ENCODE results near the gene SHROOM4.

Gene SHROOM4

DNA sequence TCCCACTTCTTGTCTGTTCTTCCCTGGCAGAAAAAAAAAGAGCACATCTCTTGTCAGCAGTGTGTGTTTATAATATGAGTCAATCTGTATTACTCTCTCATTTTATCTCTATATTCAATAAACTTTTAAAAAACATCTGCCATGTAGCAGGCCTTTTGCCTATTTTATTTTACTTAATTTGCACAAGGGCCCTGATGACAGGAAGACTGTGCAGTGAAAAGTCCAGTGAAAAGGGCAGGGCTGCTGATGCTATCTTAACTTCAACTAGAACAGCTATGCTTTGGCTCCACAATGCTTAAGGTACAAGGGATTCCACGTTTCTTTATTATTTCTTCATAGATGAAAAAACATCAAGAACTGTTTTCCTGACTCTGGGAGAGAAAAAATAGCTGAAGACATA is 246.4 kb downstream of the SHROOM4 start:
- DNase-seq (ENCODE audit: extremely low spot score): no peak
- POLR2A ChIA-PET: no interaction called here
- CTCF ChIA-PET: no interaction called here
- TF ChIP-seq, protein P1, sequence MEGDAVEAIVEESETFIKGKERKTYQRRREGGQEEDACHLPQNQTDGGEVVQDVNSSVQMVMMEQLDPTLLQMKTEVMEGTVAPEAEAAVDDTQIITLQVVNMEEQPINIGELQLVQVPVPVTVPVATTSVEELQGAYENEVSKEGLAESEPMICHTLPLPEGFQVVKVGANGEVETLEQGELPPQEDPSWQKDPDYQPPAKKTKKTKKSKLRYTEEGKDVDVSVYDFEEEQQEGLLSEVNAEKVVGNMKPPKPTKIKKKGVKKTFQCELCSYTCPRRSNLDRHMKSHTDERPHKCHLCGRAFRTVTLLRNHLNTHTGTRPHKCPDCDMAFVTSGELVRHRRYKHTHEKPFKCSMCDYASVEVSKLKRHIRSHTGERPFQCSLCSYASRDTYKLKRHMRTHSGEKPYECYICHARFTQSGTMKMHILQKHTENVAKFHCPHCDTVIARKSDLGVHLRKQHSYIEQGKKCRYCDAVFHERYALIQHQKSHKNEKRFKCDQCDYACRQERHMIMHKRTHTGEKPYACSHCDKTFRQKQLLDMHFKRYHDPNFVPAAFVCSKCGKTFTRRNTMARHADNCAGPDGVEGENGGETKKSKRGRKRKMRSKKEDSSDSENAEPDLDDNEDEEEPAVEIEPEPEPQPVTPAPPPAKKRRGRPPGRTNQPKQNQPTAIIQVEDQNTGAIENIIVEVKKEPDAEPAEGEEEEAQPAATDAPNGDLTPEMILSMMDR (IDR thresholded peaks at IDR 0.05; ENCODE audit: control extremely low read depth, extremely low read depth, low read depth, missing control alignments): no peak

DNA sequence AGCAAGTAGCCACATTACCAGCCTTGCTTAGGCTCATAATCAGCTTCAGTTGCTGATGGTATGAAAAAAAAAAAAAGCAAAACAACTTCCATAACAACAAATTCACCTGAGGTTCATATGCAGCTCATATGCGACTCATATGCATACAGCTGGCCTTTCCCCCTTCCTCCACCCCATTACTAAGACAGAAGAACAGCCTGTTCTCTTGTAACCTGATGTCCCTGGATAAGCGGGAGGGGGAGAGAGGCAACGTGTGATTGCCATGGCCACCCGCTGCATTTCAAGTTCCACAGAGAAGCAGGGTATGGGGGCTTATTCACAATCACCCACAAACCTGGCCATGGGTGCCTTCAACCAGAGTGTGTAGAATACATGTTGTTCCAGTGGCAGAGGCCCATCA is 248.3 kb downstream of the SHROOM4 start:
- TF ChIP-seq, protein P1 (IDR thresholded peaks at IDR 0.05; ENCODE audit: control extremely low read depth, extremely low read depth, low read depth, missing control alignments): no peak
- CTCF ChIA-PET: interaction anchor here (0.7 kb wide), 1 partner anchor 14 kb away, joined by 3 read pairs; no protein-coding TSS in a partner anchor
- POLR2A ChIA-PET: no interaction called here
- no peak for DNase-seq (ENCODE audit: extremely low spot score)

Data from GM10248 (cell line).